ENCODE results near the gene HIPK2.

DNA sequence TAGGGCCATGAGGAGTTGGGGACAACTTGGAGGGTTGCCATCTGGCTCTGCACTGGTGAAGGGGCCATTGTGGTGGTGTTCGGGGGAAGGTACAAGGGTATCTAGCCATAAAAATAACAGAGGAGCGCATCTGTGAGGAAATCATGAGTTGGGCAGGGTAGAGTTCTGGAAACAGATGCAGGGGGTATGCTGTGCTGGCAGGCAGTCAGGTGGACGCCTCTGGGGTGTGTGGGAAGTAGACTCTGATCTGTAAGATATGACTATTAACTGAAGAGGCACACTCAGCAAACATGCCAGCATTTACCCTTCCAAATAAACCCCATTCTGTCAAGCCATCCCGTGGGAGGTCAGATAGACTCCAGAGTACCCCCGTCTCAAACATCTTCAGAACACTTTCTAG, 174.5 kb downstream of the HIPK2 start:
- TF ChIP-seq GATA2 (IDR thresholded peaks at IDR 0.05; ENCODE audit: low read depth, low read length) = peak; percentile 91
- no peak for TF ChIP-seq GATA3 (IDR thresholded peaks at IDR 0.05; ENCODE audit: low read depth, low read length)
